ENCODE results near the gene MAP1A. TPM values are rescaled to one million over a fixed set of nuclear protein-coding genes. Genes with fewer than 3 reads are reported as not detected.

Gene MAP1A
- polyA plus RNA-seq, 1 donor from 2014 or later: 3.4 TPM

GRCh38 chr15:43492266-43492665, 25.1 kb upstream of the MAP1A start:
- Histone ChIP-seq H3K9ac (ENCODE audit: low read length) (peak overlapping the region; percentile 95), H3K79me2 (replicated peaks; ENCODE audit: insufficient read depth, low read length) (peaks cover 53% of the 10 kb centered on the region), H3K9me3 (ENCODE audit: low read length) (no peaks in the 10 kb centered on the region), H3F3A (ENCODE audit: insufficient read depth, low read length, poor library complexity, severe bottlenecking) (peaks cover 10% of the 10 kb centered on the region), H3K36me3 (ENCODE audit: insufficient read depth, low read length) (peaks cover 16% of the 10 kb centered on the region), H3K27me3 (ENCODE audit: insufficient read depth, low read depth, low read length) (no peaks in the 10 kb centered on the region), H3K9me2 (ENCODE audit: insufficient read depth, low read length) (no peaks in the 10 kb centered on the region), H4K20me1 (ENCODE audit: insufficient read depth) (no peaks in the 10 kb centered on the region), H3K27ac (ENCODE audit: low read length) (peak overlapping the region; percentile 99), H2AFZ (ENCODE audit: low read depth, low read length) (no peak overlapping the region), H3K4me2 (ENCODE audit: low read length) (peak overlapping the region; percentile 99), H3K4me3 (ENCODE audit: low read length) (peak overlapping the region; percentile 74)
- TF ChIP-seq EZH2 (IDR thresholded peaks at IDR 0.05; ENCODE audit: borderline replicate concordance, insufficient read depth, low read length, poor library complexity, severe bottlenecking) (no peak), EP300 (conservative IDR thresholded peaks at IDR 0.05; ENCODE audit: poor library complexity, severe bottlenecking) (no peak), MXI1 (conservative IDR thresholded peaks at IDR 0.05; ENCODE audit: poor library complexity, severe bottlenecking) (no peak), CTCF (IDR thresholded peaks at IDR 0.05; ENCODE audit: poor library complexity, severe bottlenecking) (no peak), POLR2AphosphoS5 (IDR thresholded peaks at IDR 0.05) (no peak), REST (IDR thresholded peaks at IDR 0.05; ENCODE audit: borderline replicate concordance) (no peak), SMC3 (conservative IDR thresholded peaks at IDR 0.05; ENCODE audit: poor library complexity) (no peak), RAD21 (conservative IDR thresholded peaks at IDR 0.05) (peak; percentile 7), TAF1 (IDR thresholded peaks at IDR 0.05; ENCODE audit: low read depth) (peak; percentile 11)

GRCh38 chr15:43492673-43493601, 24.5 kb upstream of the MAP1A start, which contains the start of gene TP53BP1:
TSS of gene TP53BP1 (minus strand) at chr15:43493156. CDS start at chr15:43493043, 113 bp downstream.
- H3K4me3 ChIP-seq (ENCODE audit: low read length): peak within 1 kb of the TSS; percentile 74

More at GRCh38 chr15:43492673-43493601, 24.5 kb upstream of the MAP1A start, which contains the start of gene TP53BP1:
- peaks cover 11% of the 10 kb centered on the region for H3K36me3 ChIP-seq (ENCODE audit: insufficient read depth, low read length)
- peaks cover 46% of the 10 kb centered on the region for H3K79me2 ChIP-seq (replicated peaks; ENCODE audit: insufficient read depth, low read length)
- H3K9ac ChIP-seq (ENCODE audit: low read length): peak within 1 kb of the TSS; percentile 95
- peak within 1 kb of the TSS; percentile 94 for H2AFZ ChIP-seq (ENCODE audit: low read depth, low read length)
- H3K9me2 ChIP-seq (ENCODE audit: insufficient read depth, low read length): no peaks in the 10 kb centered on the region
- peak within 1 kb of the TSS; percentile 99 for H3K4me2 ChIP-seq (ENCODE audit: low read length)
- peak within 1 kb of the TSS; percentile 99 for H3K27ac ChIP-seq (ENCODE audit: low read length)
- H3K9me3 ChIP-seq (ENCODE audit: low read length): no peaks in the 10 kb centered on the region
- peaks cover 10% of the 10 kb centered on the region for H3F3A ChIP-seq (ENCODE audit: insufficient read depth, low read length, poor library complexity, severe bottlenecking)
- TF ChIP-seq REST (IDR thresholded peaks at IDR 0.05; ENCODE audit: borderline replicate concordance) (peak; percentile 70), EZH2 (IDR thresholded peaks at IDR 0.05; ENCODE audit: borderline replicate concordance, insufficient read depth, low read length, poor library complexity, severe bottlenecking) (no peak), CTCF (IDR thresholded peaks at IDR 0.05; ENCODE audit: poor library complexity, severe bottlenecking) (peak; percentile 41), EP300 (conservative IDR thresholded peaks at IDR 0.05; ENCODE audit: poor library complexity, severe bottlenecking) (peak; percentile 71), TAF1 (IDR thresholded peaks at IDR 0.05; ENCODE audit: low read depth) (no peak), RAD21 (conservative IDR thresholded peaks at IDR 0.05) (peak; percentile 44), POLR2AphosphoS5 (IDR thresholded peaks at IDR 0.05) (peak; percentile 98), SMC3 (conservative IDR thresholded peaks at IDR 0.05; ENCODE audit: poor library complexity) (peak; percentile 39), MXI1 (conservative IDR thresholded peaks at IDR 0.05; ENCODE audit: poor library complexity, severe bottlenecking) (peak; percentile 92)
- no peaks in the 10 kb centered on the region for H3K27me3 ChIP-seq (ENCODE audit: insufficient read depth, low read depth, low read length)
- H4K20me1 ChIP-seq (ENCODE audit: insufficient read depth): no peaks in the 10 kb centered on the region

Data from neural cell (in vitro differentiated cells).